Activated T-helper 2 cell treated with anti-CD3 and anti-CD28 coated beads, Interferon-gamma antibody, Interleukin-2, Interleukin-4, amounts not matched to agents 10 μg/mL and 5 μg/mL and 100 μg/mL, durations not matched to agents 14 hours and 24 hours and 36 hours (primary cell): ENCODE measurements around the gene EML6. TPM values are rescaled to one million over a fixed set of nuclear protein-coding genes. Genes with fewer than 3 reads are reported as not detected.

ENCODE experiments used
- DNase-seq: peaks from one replicate; pipeline ENCODE4 v3.0.0; 2021; ENCODE audit warnings: low spot score
- H3K27ac Mint-ChIP-seq: one replicate; pipeline ENCODE4 v1.8.0; 2021; ENCODE audit warnings: mixed read lengths
- H3K27me3 Mint-ChIP-seq: one replicate; pipeline ENCODE4 v1.8.0; 2021; ENCODE audit warnings: low read depth, mixed read lengths
- H3K36me3 Mint-ChIP-seq: one replicate; pipeline ENCODE4 v1.8.0; 2021; ENCODE audit warnings: low read depth, mixed read lengths
- H3K4me1 Mint-ChIP-seq: one replicate; pipeline ENCODE4 v1.8.0; 2021; ENCODE audit warnings: low read depth, mixed read lengths
- H3K4me3 Mint-ChIP-seq: one replicate; pipeline ENCODE4 v1.8.0; 2021; ENCODE audit warnings: low read depth, mild to moderate bottlenecking, moderate library complexity, mixed read lengths
- H3K9me3 Mint-ChIP-seq: one replicate; pipeline ENCODE4 v1.8.0; 2021; ENCODE audit warnings: mixed read lengths
- intact Hi-C: fragments of 100-400 bp; cut with micrococcal nuclease; formaldehyde crosslinking; loops from one replicate; pipeline ENCODE4 v1.15.1; 2023
- total RNA-seq: library from RNA; stranded (reverse); gene quantifications from 2 replicates; pipeline ENCODE4 v1.2.3, GENCODE V29; 2022

The EML6 gene
- total RNA-seq, 1 donor from 2014 or later: 0.23 TPM

- H3K9me3 Mint-ChIP-seq: no peaks in the 10 kb centered on the region
- H3K4me1 Mint-ChIP-seq: no peaks in the 10 kb centered on the region
- H3K36me3 Mint-ChIP-seq: no peaks in the 10 kb centered on the region
- DNase-seq: no peak
- intact Hi-C loops: no loop called here
- no peak overlapping the region for H3K27ac Mint-ChIP-seq
- H3K27me3 Mint-ChIP-seq: no peaks in the 10 kb centered on the region
- no peak overlapping the region for H3K4me3 Mint-ChIP-seq
These were observed 68.4 kb downstream of the EML6 start for GRCh38 chr2:54791831-54792230.

GRCh38 chr2:54797307-54797706 is 73.8 kb downstream of the EML6 start:
- H3K4me3 Mint-ChIP-seq: no peak overlapping the region
- H3K36me3 Mint-ChIP-seq: no peaks in the 10 kb centered on the region
- no peaks in the 10 kb centered on the region for H3K4me1 Mint-ChIP-seq
- no peak for DNase-seq
- no peaks in the 10 kb centered on the region for H3K9me3 Mint-ChIP-seq
- no peaks in the 10 kb centered on the region for H3K27me3 Mint-ChIP-seq
- intact Hi-C loops: no loop called here
- no peak overlapping the region for H3K27ac Mint-ChIP-seq

- DNase-seq: no peak
- peaks cover 12% of the 10 kb centered on the region for H3K9me3 Mint-ChIP-seq
- H3K36me3 Mint-ChIP-seq: no peaks in the 10 kb centered on the region
- no peaks in the 10 kb centered on the region for H3K27me3 Mint-ChIP-seq
- peaks cover 6% of the 10 kb centered on the region for H3K4me1 Mint-ChIP-seq
- no peak overlapping the region for H3K4me3 Mint-ChIP-seq
- no peak overlapping the region for H3K27ac Mint-ChIP-seq
- intact Hi-C loops: no loop called here
These were observed 77.9 kb downstream of the EML6 start for GRCh38 chr2:54801352-54801751.

GRCh38 chr2:54803783-54804751 is 80.6 kb downstream of the EML6 start:
- Mint-ChIP-seq H3K9me3 (peaks cover 12% of the 10 kb centered on the region), H3K27ac (no peak overlapping the region), H3K36me3 (no peaks in the 10 kb centered on the region), H3K27me3 (peaks cover 2% of the 10 kb centered on the region), H3K4me1 (peaks cover 6% of the 10 kb centered on the region), H3K4me3 (no peak overlapping the region)
- DNase-seq: no peak
- intact Hi-C loops: no loop called here

GRCh38 chr2:54805255-54805654 is 81.8 kb downstream of the EML6 start:
- peaks cover 12% of the 10 kb centered on the region for H3K9me3 Mint-ChIP-seq
- H3K4me1 Mint-ChIP-seq: peaks cover 6% of the 10 kb centered on the region
- H3K36me3 Mint-ChIP-seq: no peaks in the 10 kb centered on the region
- intact Hi-C loops: no loop called here
- no peak for DNase-seq
- H3K27ac Mint-ChIP-seq: no peak overlapping the region
- peaks cover 6% of the 10 kb centered on the region for H3K27me3 Mint-ChIP-seq
- H3K4me3 Mint-ChIP-seq: no peak overlapping the region

- intact Hi-C loops: no loop called here
- H3K9me3 Mint-ChIP-seq: peaks cover 12% of the 10 kb centered on the region
- H3K36me3 Mint-ChIP-seq: no peaks in the 10 kb centered on the region
- no peak overlapping the region for H3K27ac Mint-ChIP-seq
- H3K27me3 Mint-ChIP-seq: peaks cover 12% of the 10 kb centered on the region
- H3K4me3 Mint-ChIP-seq: no peak overlapping the region
- no peak for DNase-seq
- H3K4me1 Mint-ChIP-seq: peaks cover 6% of the 10 kb centered on the region
These were observed 83.5 kb downstream of the EML6 start for GRCh38 chr2:54806975-54807374.

GRCh38 chr2:54808661-54809060 is 85.2 kb downstream of the EML6 start:
- H3K4me3 Mint-ChIP-seq: no peak overlapping the region
- peaks cover 12% of the 10 kb centered on the region for H3K27me3 Mint-ChIP-seq
- H3K4me1 Mint-ChIP-seq: peaks cover 6% of the 10 kb centered on the region
- H3K27ac Mint-ChIP-seq: no peak overlapping the region
- no peak for DNase-seq
- peaks cover 12% of the 10 kb centered on the region for H3K9me3 Mint-ChIP-seq
- no peaks in the 10 kb centered on the region for H3K36me3 Mint-ChIP-seq
- intact Hi-C loops: no loop called here

- Mint-ChIP-seq H3K4me1 (peaks cover 2% of the 10 kb centered on the region), H3K36me3 (no peaks in the 10 kb centered on the region), H3K27me3 (peaks cover 18% of the 10 kb centered on the region), H3K9me3 (peaks cover 10% of the 10 kb centered on the region), H3K27ac (no peak overlapping the region), H3K4me3 (no peak overlapping the region)
- intact Hi-C loops: no loop called here
- DNase-seq: no peak
These were observed 86.4 kb downstream of the EML6 start for GRCh38 chr2:54809819-54810218.

GRCh38 chr2:54810246-54810645 is 86.8 kb downstream of the EML6 start:
- no peaks in the 10 kb centered on the region for H3K36me3 Mint-ChIP-seq
- no peak overlapping the region for H3K4me3 Mint-ChIP-seq
- peaks cover 6% of the 10 kb centered on the region for H3K9me3 Mint-ChIP-seq
- peaks cover 1% of the 10 kb centered on the region for H3K4me1 Mint-ChIP-seq
- H3K27me3 Mint-ChIP-seq: peaks cover 19% of the 10 kb centered on the region
- intact Hi-C loops: no loop called here
- H3K27ac Mint-ChIP-seq: no peak overlapping the region
- no peak for DNase-seq

GRCh38 chr2:54813584-54813983 is 90.1 kb downstream of the EML6 start:
- Mint-ChIP-seq H3K36me3 (no peaks in the 10 kb centered on the region), H3K9me3 (no peaks in the 10 kb centered on the region), H3K27ac (no peak overlapping the region), H3K27me3 (peaks cover 23% of the 10 kb centered on the region), H3K4me3 (no peak overlapping the region), H3K4me1 (peaks cover 1% of the 10 kb centered on the region)
- DNase-seq: no peak
- intact Hi-C loops: no loop called here

GRCh38 chr2:54814389-54815147 is 91.1 kb downstream of the EML6 start:
- DNase-seq: no peak
- H3K27ac Mint-ChIP-seq: no peak overlapping the region
- H3K27me3 Mint-ChIP-seq: peaks cover 22% of the 10 kb centered on the region
- no peaks in the 10 kb centered on the region for H3K36me3 Mint-ChIP-seq
- no peaks in the 10 kb centered on the region for H3K9me3 Mint-ChIP-seq
- intact Hi-C loops: no loop called here
- H3K4me1 Mint-ChIP-seq: peaks cover 1% of the 10 kb centered on the region
- H3K4me3 Mint-ChIP-seq: no peak overlapping the region

GRCh38 chr2:54815148-54815539 is 91.7 kb downstream of the EML6 start:
- intact Hi-C loops: no loop called here
- Mint-ChIP-seq H3K4me1 (peaks cover 1% of the 10 kb centered on the region), H3K4me3 (no peak overlapping the region)

GRCh38 chr2:54818226-54818625 is 94.8 kb downstream of the EML6 start:
- H3K9me3 Mint-ChIP-seq: no peaks in the 10 kb centered on the region
- H3K4me3 Mint-ChIP-seq: no peak overlapping the region
- H3K27me3 Mint-ChIP-seq: peaks cover 27% of the 10 kb centered on the region
- no peaks in the 10 kb centered on the region for H3K36me3 Mint-ChIP-seq
- no peak overlapping the region for H3K27ac Mint-ChIP-seq
- H3K4me1 Mint-ChIP-seq: peaks cover 1% of the 10 kb centered on the region
- DNase-seq: no peak
- intact Hi-C loops: no loop called here

More at GRCh38 chr2:54815148-54815539, 91.7 kb downstream of the EML6 start:
- Mint-ChIP-seq H3K27ac (no peak overlapping the region), H3K36me3 (no peaks in the 10 kb centered on the region), H3K27me3 (peaks cover 18% of the 10 kb centered on the region), H3K9me3 (no peaks in the 10 kb centered on the region)
- DNase-seq: no peak
